K562 (cell line): ENCODE results near the gene UQCRC1. TPM values are rescaled to one million over a fixed set of nuclear protein-coding genes. Genes with fewer than 3 reads are reported as not detected.

ENCODE experiments used
- ATAC-seq: fragments of 200-7000 bp; cut with Tn5 transposase; 3 replicates; pipeline ENCODE4 v1.9.1; 2020; ENCODE audit warnings: moderate library complexity
- BruUV-seq: library from RNA; stranded (reverse); fragments of 400-500 nt; replicated peaks from 2 replicates; lab custom pipeline; 2021; lab: Mats Ljungman, UMichigan
- CTCF ChIA-PET: fragments of 300-600 bp; formaldehyde crosslinking; extraction: SDS; loops from one replicate; lab custom pipeline; 2021; ENCODE audit warnings: low intra/inter-chr PET ratio; lab: Yijun Ruan, JAX
- POLR2A ChIA-PET: fragments of 300-600, 350-650 bp; sonication (Branson Sonifier 250); formaldehyde crosslinking; extraction: SDS; loops from one replicate; lab custom pipeline; 2021; ENCODE audit warnings: antibody characterized with exemption, inconsistent platforms; lab: Yijun Ruan, JAX
- DNase-seq, 4 experiments: peaks; one replicate each; pipeline versions ENCODE4 v3.0.0 to v3.0.0-alpha.2; 2011 to 2018; ENCODE audit warnings: low spot score in 3 of 4, mixed read lengths in 3 of 4; ENCODE audit errors: extremely low read depth in 1 of 4
- FAIRE-seq: peaks from 2 replicates; lab custom pipeline; 2011; peaks lifted over from hg19 to GRCh38; lab: Jason Lieb, UNC
- H2AFZ ChIP-seq: 2 replicates; pipeline ENCODE4 v1.6.0; 2011; ENCODE audit warnings: low read depth, low read length, control low read depth, inconsistent platforms
- H3K27ac ChIP-seq: fragments of 200-600 bp; 3 replicates; pipeline ENCODE4 v1.8.0; 2011; ENCODE audit warnings: low read depth, mild to moderate bottlenecking, control low read depth, inconsistent platforms, low read length, moderate library complexity, mixed read lengths; ENCODE audit errors: extremely low read depth
- H3K27me3 ChIP-seq, 2 experiments: fragments of 300-600 bp in 1 of 2; 2 replicates in 1 of 2; 3 replicates in 1 of 2; pipeline versions ENCODE4 v1.6.0 to v1.8.0; 2011; ENCODE audit warnings: inconsistent platforms in 2 of 2, low read length in 2 of 2, mild to moderate bottlenecking in 1 of 2, mixed read lengths in 1 of 2, moderate library complexity in 1 of 2; ENCODE audit not compliant: control insufficient read depth in 2 of 2, insufficient read depth in 2 of 2
- H3K36me3 ChIP-seq: fragments of 300-600 bp; 3 replicates; pipeline ENCODE4 v1.8.0; 2011; ENCODE audit warnings: mild to moderate bottlenecking, low read length, inconsistent platforms; ENCODE audit not compliant: control insufficient read depth, insufficient read depth
- H3K4me1 ChIP-seq, 2 experiments: fragments of 200-600 bp in 1 of 2; replicated peaks in 1 of 2; 2 replicates in 1 of 2; 3 replicates in 1 of 2; pipeline versions ENCODE4 v1.5.1 to v1.8.0; 2011; ENCODE audit warnings: inconsistent platforms in 2 of 2, low read length in 2 of 2, mild to moderate bottlenecking in 1 of 2, mixed read lengths in 1 of 2, moderate library complexity in 1 of 2; ENCODE audit not compliant: control insufficient read depth in 2 of 2, insufficient read depth in 2 of 2
- H3K4me2 ChIP-seq: 2 replicates; pipeline ENCODE4 v1.6.1; 2011; ENCODE audit warnings: low read length, control low read depth, inconsistent platforms, mixed read lengths; ENCODE audit not compliant: insufficient read depth
- H3K4me3 ChIP-seq: fragments of 200-600 bp; sonication (generic), shearing (Covaris generic); 2 replicates; pipeline ENCODE4 v1.5.1; 2016; ENCODE audit warnings: control low read depth, inconsistent platforms
- H3K79me2 ChIP-seq: fragments of 200-600 bp; 3 replicates; pipeline ENCODE4 v1.8.0; 2011; ENCODE audit warnings: low read length, inconsistent platforms; ENCODE audit not compliant: control insufficient read depth, insufficient read depth
- H3K9ac ChIP-seq, 2 experiments: 2 replicates each; pipeline versions ENCODE4 v1.6.0 to v1.6.1; 2011; ENCODE audit warnings: low read depth in 2 of 2, low read length in 2 of 2, control low read depth in 1 of 2, inconsistent platforms in 1 of 2, mild to moderate bottlenecking in 1 of 2, mixed read lengths in 1 of 2; ENCODE audit not compliant: insufficient read depth in 1 of 2
- H3K9me1 ChIP-seq: one replicate; pipeline ENCODE4 v1.6.0; 2011; ENCODE audit warnings: inconsistent platforms, mild to moderate bottlenecking, low read length, moderate library complexity; ENCODE audit not compliant: control insufficient read depth, insufficient read depth
- H3K9me3 ChIP-seq: replicated peaks from 2 replicates; pipeline ENCODE4 v1.5.1; 2011; ENCODE audit warnings: low read depth, low read length, inconsistent platforms; ENCODE audit not compliant: control insufficient read depth, insufficient read depth
- H4K20me1 ChIP-seq: replicated peaks from 2 replicates; pipeline ENCODE4 v1.6.1; 2011; ENCODE audit warnings: low read length, inconsistent platforms, mixed read lengths; ENCODE audit not compliant: control insufficient read depth, insufficient read depth
- ATF6 ChIP-seq: sonication (generic); formaldehyde crosslinking; IDR thresholded peaks from 2 replicates; pipeline ENCODE4 v1.4.0; 2020; ENCODE audit warnings: mild to moderate bottlenecking, missing genetic modification reagents
- ILF3 ChIP-seq: fragments of 450-650 bp; IDR thresholded peaks from 2 replicates; pipeline ENCODE4 v1.6.1; 2018; ENCODE audit warnings: antibody characterized with exemption, mild to moderate bottlenecking, moderate library complexity, borderline replicate concordance
- KAT7 ChIP-seq: sonication (generic); formaldehyde crosslinking; IDR thresholded peaks from 2 replicates; pipeline ENCODE4 v1.8.0; 2022; ENCODE audit warnings: missing genetic modification reagents, mild to moderate bottlenecking, borderline replicate concordance
- KDM4B ChIP-seq, 2 experiments: fragments of 450-650 bp in 1 of 2; sonication (generic) in 1 of 2; IDR thresholded peaks; 2 replicates each; pipeline ENCODE4 v1.6.1; 2016 to 2017; ENCODE audit warnings: borderline replicate concordance in 2 of 2, antibody characterized with exemption in 1 of 2, low read depth in 1 of 2, mild to moderate bottlenecking in 1 of 2
- MEF2A ChIP-seq: IDR thresholded peaks from 2 replicates; pipeline ENCODE4 v1.6.1; 2011; ENCODE audit warnings: low read depth, mild to moderate bottlenecking, low read length, moderate library complexity; ENCODE audit not compliant: control insufficient read depth
- RBM25 ChIP-seq: fragments of 200-400 bp; formaldehyde crosslinking; IDR thresholded peaks from 2 replicates; pipeline ENCODE4 v1.6.1; 2018; ENCODE audit warnings: low read length, low read depth, moderate library complexity; ENCODE audit not compliant: severe bottlenecking
- ZFP1 ChIP-seq: fragments of 450-650 bp; formaldehyde crosslinking; IDR thresholded peaks from 2 replicates; pipeline ENCODE4 v1.4.0; 2020; ENCODE audit warnings: mild to moderate bottlenecking, mixed read lengths
- ZNF274 ChIP-seq: IDR thresholded peaks from 2 replicates; pipeline ENCODE4 v1.6.1; 2011; ENCODE audit warnings: low read depth, mild to moderate bottlenecking, low read length, moderate library complexity, borderline replicate concordance
- WGBS: fragments of 100-300 bp; shearing (Covaris generic); methylation state at CpG from one replicate; pipeline ENCODE4 v1.1.6; 2016; ENCODE audit warnings: low coverage, mixed read lengths; ENCODE audit not compliant: insufficient coverage; ENCODE audit errors: missing lambda C conversion rate; 5-methylcytosine and 5-hydroxymethylcytosine counted together
- in situ Hi-C: fragments of 300-500 bp; cut with MboI; formaldehyde crosslinking; loops from 4 replicates; pipeline ENCODE4 v1.15.0; 2018; ENCODE audit warnings: inconsistent platforms, mixed read lengths
- intact Hi-C: fragments of 100-400 bp; cut with micrococcal nuclease; formaldehyde crosslinking; loops from 2 replicates; pipeline ENCODE4 v1.14.2; 2022
- polyA plus RNA-seq, 8 experiments: library from polyadenylated mRNA; depleted of rRNA in 4 of 8; stranded (reverse) in 5 of 8; unstranded in 3 of 8; fragments of >200 nt; fragmentation: Nextera tagmentation in 2 of 8; fragmentation: Illumina TruSeq in 1 of 8; extraction: Ambion mirVana in 2 of 8; extraction: Trizol in 1 of 8; gene quantifications; 2 replicates each; pipeline versions ENCODE4 v1.2.1 to v1.2.3, GENCODE V29; 2011 to 2014; ENCODE audit warnings: inconsistent platforms in 1 of 8, missing spikeins in 1 of 8
- total RNA-seq, 7 experiments: library from RNA; depleted of rRNA in 6 of 7; stranded (reverse); fragments of >200 nt in 6 of 7; fragmentation: Illumina TruSeq in 2 of 7; extraction: Trizol in 2 of 7; gene quantifications; 2 replicates each; pipeline versions ENCODE4 v1.2.1 to v1.2.3, GENCODE V29; 2011 to 2021; ENCODE audit warnings: low replicate concordance in 1 of 7
- TF ChIP-seq, protein P1 (sequence below): sonication (generic); formaldehyde crosslinking; IDR thresholded peaks from 2 replicates; pipeline ENCODE4 v1.8.1; 2023; ENCODE audit warnings: mild to moderate bottlenecking, missing genetic modification reagents

The UQCRC1 gene
- total and polyA plus RNA-seq, 9 of the 15 experiments (the other 6 are each of a cell fraction or from before 2014, with no cell fraction given): 125 to 424 (median 268) TPM

DNA sequence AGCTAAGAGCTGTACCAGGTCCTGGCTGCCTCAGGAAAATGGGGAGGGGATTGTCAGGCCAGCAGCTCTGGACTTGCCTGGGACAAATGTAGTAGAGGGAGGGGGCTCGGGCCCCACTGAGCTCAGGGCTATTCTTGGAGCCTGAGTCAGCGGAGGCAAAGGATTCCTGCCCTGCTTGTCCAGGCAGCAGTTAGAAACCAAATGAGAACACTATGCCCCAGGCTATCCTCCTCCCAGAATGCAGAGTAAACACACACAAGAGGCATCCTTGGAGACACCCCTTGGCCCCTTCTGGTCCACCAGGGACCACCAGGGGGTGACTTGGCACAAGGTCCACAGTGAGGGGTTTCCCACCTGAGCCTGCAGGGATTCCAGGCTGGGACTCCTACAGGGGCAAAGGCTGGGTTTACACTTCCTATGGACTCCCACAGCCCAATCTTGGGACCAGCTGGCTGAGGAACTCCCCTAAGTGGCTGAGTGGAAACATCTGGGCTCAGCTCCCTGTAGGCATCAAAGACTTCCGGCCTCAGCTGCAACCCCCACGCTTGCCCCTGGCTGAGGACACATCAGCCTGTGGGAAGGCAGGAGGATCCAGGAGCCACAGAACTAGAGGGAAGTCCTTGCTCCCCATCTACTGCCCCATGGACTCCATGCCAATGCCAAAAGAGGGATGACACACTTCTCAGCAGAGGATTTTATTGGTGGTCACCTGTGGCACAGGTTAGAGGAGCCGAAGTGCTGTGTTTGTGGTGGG is 10.9 kb downstream of the UQCRC1 start:
- POLR2A ChIA-PET: interaction anchor here (1.0 to 1.6 kb wide), 2 partner anchors 9 to 27 kb away, joined by 3 to 5 read pairs; no protein-coding TSS in a partner anchor

DNA sequence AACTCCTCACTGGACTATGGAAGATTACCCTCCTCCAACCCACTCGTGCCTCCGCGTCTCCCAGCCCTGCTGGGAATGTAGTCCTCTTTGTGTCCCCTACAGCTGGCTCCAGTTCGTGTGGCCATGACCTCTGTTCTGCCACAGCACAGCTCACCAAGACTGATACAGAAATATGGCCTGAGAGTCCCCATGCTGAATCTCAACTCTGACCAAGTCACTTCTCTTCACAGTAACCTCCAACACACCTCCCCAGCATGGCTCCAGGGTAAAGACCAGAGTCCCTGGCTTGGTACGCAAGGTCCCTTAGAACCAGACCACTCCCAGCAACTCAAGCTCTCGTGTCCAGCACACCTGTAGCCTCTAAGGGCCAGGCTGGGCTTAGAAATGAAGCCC is 12.0 kb downstream of the UQCRC1 start:
- ATAC-seq (peak; percentile 12; the same call in 2 of the 3 replicates), FAIRE-seq (no peak), DNase-seq (peak in 1 of 4 experiments; percentile 8)
- BruUV-seq: no TSS peak
- Histone ChIP-seq H3K79me2 (no peaks in the 10 kb centered on the region), H3K36me3 (peaks cover 49% of the 10 kb centered on the region; the same call in 2 of the 3 replicates), H3K27ac (peak overlapping the region; percentile 35; the same call in 1 of the 3 replicates), H3K4me3 (no peak overlapping the region), H3K4me2 (no peak overlapping the region), H4K20me1 (no peaks in the 10 kb centered on the region), H3K9me1 (no peaks in the 10 kb centered on the region), H3K4me1 (peaks cover 12 to 35% of the 10 kb centered on the region in 2 experiments; a peak in 4 of 5 replicates), H3K27me3 (no peaks in the 10 kb centered on the region), H3K9ac (peak overlapping the region in 1 of 2 experiments; percentile 55; a peak in 2 of 4 replicates), H2AFZ (no peak overlapping the region), H3K9me3 (no peaks in the 10 kb centered on the region)
- POLR2A ChIA-PET: interaction anchor here (0.6 to 1.6 kb wide), 6 partner anchors 9 to 114 kb away, joined by 3 to 5 read pairs (median 3); no protein-coding TSS in a partner anchor
- in situ Hi-C loops: no loop called here
- CTCF ChIA-PET: no interaction called here
- 67% methylated on average over 6 of the region's 6 CpGs for WGBS
- intact Hi-C loops: no loop called here
- no peak for TF ChIP-seq KDM4B (IDR thresholded peaks at IDR 0.05; ENCODE audit: borderline replicate concordance in 2 of 2, low read depth in 1 of 2)
- TF ChIP-seq ZFP1: no peak
- no peak for TF ChIP-seq RBM25
- TF ChIP-seq KAT7: no peak
- no peak for TF ChIP-seq ATF6 (CRISPR knock-in tag)
- TF ChIP-seq ILF3: no peak
- TF ChIP-seq, protein P1, sequence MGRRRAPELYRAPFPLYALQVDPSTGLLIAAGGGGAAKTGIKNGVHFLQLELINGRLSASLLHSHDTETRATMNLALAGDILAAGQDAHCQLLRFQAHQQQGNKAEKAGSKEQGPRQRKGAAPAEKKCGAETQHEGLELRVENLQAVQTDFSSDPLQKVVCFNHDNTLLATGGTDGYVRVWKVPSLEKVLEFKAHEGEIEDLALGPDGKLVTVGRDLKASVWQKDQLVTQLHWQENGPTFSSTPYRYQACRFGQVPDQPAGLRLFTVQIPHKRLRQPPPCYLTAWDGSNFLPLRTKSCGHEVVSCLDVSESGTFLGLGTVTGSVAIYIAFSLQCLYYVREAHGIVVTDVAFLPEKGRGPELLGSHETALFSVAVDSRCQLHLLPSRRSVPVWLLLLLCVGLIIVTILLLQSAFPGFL (CRISPR knock-in tag): no peak

More for the DNA sequence above, 10.9 kb downstream of the UQCRC1 start:
- no TSS peak for BruUV-seq
- 83% methylated on average over 3 of the region's 5 CpGs for WGBS
- no peaks in the 10 kb centered on the region for H3K9me1 ChIP-seq
- H4K20me1 ChIP-seq: no peaks in the 10 kb centered on the region
- no peaks in the 10 kb centered on the region for H3K79me2 ChIP-seq
- DNase-seq: no peak
- intact Hi-C loops (no loop called here), in situ Hi-C loops (no loop called here)
- H3K9ac ChIP-seq: peak overlapping the region in 1 of 2 experiments; percentile 45; a peak in 2 of 4 replicates
- H3K4me2 ChIP-seq: no peak overlapping the region
- no peaks in the 10 kb centered on the region for H3K9me3 ChIP-seq
- H3K4me1 ChIP-seq: peaks cover 12 to 29% of the 10 kb centered on the region in 2 experiments; a peak in 4 of 5 replicates
- no peaks in the 10 kb centered on the region for H3K27me3 ChIP-seq
- FAIRE-seq: no peak
- H2AFZ ChIP-seq: no peak overlapping the region
- TF ChIP-seq ZNF274 (no peak), MEF2A (peak; percentile 73)
- TF ChIP-seq, all 486 proteins: peak for 1
- no peak overlapping the region for H3K27ac ChIP-seq
- peaks cover 59% of the 10 kb centered on the region; the same call in 2 of the 3 replicates for H3K36me3 ChIP-seq
- CTCF ChIA-PET: no interaction called here
- H3K4me3 ChIP-seq: no peak overlapping the region
- ATAC-seq: no peak; the same call in 2 of the 3 replicates
